Upper lobe of left lung (tissue), 6 donors: Measurements from ENCODE around the gene GNG7. TPM values are rescaled to one million over a fixed set of nuclear protein-coding genes. Genes with fewer than 3 reads are reported as not detected.

Experiments
- ATAC-seq, 2 donors: fragments of 200-7000 bp; cut with Tn5 transposase; one replicate each; pipeline ENCODE4 v1.9.1; 2022; ENCODE audit warnings: mild to moderate bottlenecking in 2 of 2, moderate library complexity in 2 of 2; ENCODE audit not compliant: low FRiP score in 2 of 2
- DNase-seq, 2 donors: peaks; one replicate each; pipeline ENCODE4 v3.0.0-alpha.2; 2019 to 2020
- H3K27ac ChIP-seq, 4 donors: fragments of 200-600 bp; sonication (generic); one replicate each; pipeline ENCODE4 v1.5.1; 2016 to 2019
- H3K27me3 ChIP-seq, 4 donors: fragments of 200-600 bp; sonication (generic); one replicate each; pipeline ENCODE4 v1.5.1; 2017 to 2019
- H3K36me3 ChIP-seq, 4 donors: fragments of 200-600 bp; sonication (generic); one replicate each; pipeline ENCODE4 v1.5.1; 2016 to 2019
- H3K4me1 ChIP-seq, 4 donors: fragments of 200-600 bp; sonication (generic); one replicate each; pipeline ENCODE4 v1.5.1; 2018 to 2019
- H3K4me3 ChIP-seq, 4 donors: fragments of 200-600 bp; sonication (generic); one replicate each; pipeline ENCODE4 v1.5.1; 2017 to 2019; ENCODE audit warnings: mild to moderate bottlenecking in 2 of 4, moderate library complexity in 1 of 4
- H3K9me3 ChIP-seq, 4 donors: fragments of 200-600 bp; sonication (generic); one replicate each; pipeline ENCODE4 v1.5.1; 2018 to 2019
- CTCF ChIP-seq, 6 experiments: fragments of 450-650 bp in 4 of 6; fragments of 200-600 bp in 2 of 6; sonication (generic) in 2 of 6; IDR thresholded peaks; one replicate each; pipeline ENCODE4 v1.5.1; 2016 to 2019; ENCODE audit warnings: antibody characterized with exemption in 6 of 6
- EP300 ChIP-seq, 4 donors: sonication (generic); formaldehyde crosslinking; IDR thresholded peaks; one replicate each; pipeline ENCODE4 v1.5.1; 2017; ENCODE audit warnings: antibody characterized with exemption in 4 of 4, control low read depth in 2 of 4
- POLR2A ChIP-seq, 4 donors: fragments of 450-650 bp; IDR thresholded peaks; one replicate each; pipeline ENCODE4 v1.5.1; 2016 to 2017; ENCODE audit warnings: antibody characterized with exemption in 4 of 4, mild to moderate bottlenecking in 2 of 4
- POLR2AphosphoS5 ChIP-seq, 2 donors: sonication (generic); formaldehyde crosslinking; IDR thresholded peaks; one replicate each; pipeline ENCODE4 v1.5.1; 2017; ENCODE audit warnings: antibody characterized with exemption in 2 of 2
- WGBS, 2 donors: methylation state at CpG; one replicate each; pipeline ENCODE4 v1.1.5; 2017 to 2018; 5-methylcytosine and 5-hydroxymethylcytosine counted together
- total RNA-seq, 6 donors: library from RNA; depleted of rRNA in 4 of 6; stranded (reverse); fragments of >200 nt in 4 of 6; gene quantifications; one replicate each; pipeline versions ENCODE4 v1.1.0 to v1.2.1, GENCODE V29; 2016 to 2021
- donor health status: DM: no; HTN: no; CAD: no; lungs with moderate emphysema.
- donor health status: DM: no; HTN: yes; CAD: no; lungs with severe emphysema.

The GNG7 gene
- total RNA-seq, 6 donors from 2014 or later, result 3.5 to 7.7 (median 7.1) TPM

- DNase-seq, result no peak
- no peaks in the 10 kb centered on the region for H3K9me3 ChIP-seq
- no peak for ATAC-seq
- peaks cover 0 to 6% (median 0%) of the 10 kb centered on the region in 4 donors for H3K27me3 ChIP-seq
- TF ChIP-seq CTCF (IDR thresholded peaks at IDR 0.05) (no peak), POLR2A (IDR thresholded peaks at IDR 0.05) (no peak), EP300 (IDR thresholded peaks at IDR 0.05) (no peak), POLR2AphosphoS5 (IDR thresholded peaks at IDR 0.05) (no peak)
- H3K27ac ChIP-seq, result no peak overlapping the region
- no peak overlapping the region for H3K4me3 ChIP-seq
- H3K36me3 ChIP-seq, result peaks cover 4 to 9% (median 6%) of the 10 kb centered on the region in 4 donors
- peaks cover 0 to 24% (median 6%) of the 10 kb centered on the region in 4 donors for H3K4me1 ChIP-seq
- WGBS, 2 donors, result 62 to 73% methylated on average over 11 to 16 of the region's 16 CpGs
Observed at GRCh38 chr19:2727640-2727944, 25.1 kb upstream of the GNG7 start.

- no peak for ATAC-seq
- no peak for DNase-seq
Observed at GRCh38 chr19:2726904-2727639, 24.6 kb upstream of the GNG7 start.

GRCh38 chr19:2726160-2726855, 23.8 kb upstream of the GNG7 start:
- TF ChIP-seq POLR2A (IDR thresholded peaks at IDR 0.05), result no peak
- TF ChIP-seq CTCF (IDR thresholded peaks at IDR 0.05), result no peak
- no peak for TF ChIP-seq POLR2AphosphoS5 (IDR thresholded peaks at IDR 0.05)
- no peak for TF ChIP-seq EP300 (IDR thresholded peaks at IDR 0.05)
- no peak overlapping the region for H3K4me3 ChIP-seq
- WGBS, 2 donors, result 69 to 77% methylated on average over 13 to 14 of the region's 15 CpGs
- H3K4me1 ChIP-seq, result peaks cover 0 to 32% (median 7%) of the 10 kb centered on the region in 4 donors
- H3K9me3 ChIP-seq, result no peaks in the 10 kb centered on the region
- ATAC-seq (no peak), DNase-seq (no peak)
- peaks cover 0 to 17% (median 8%) of the 10 kb centered on the region in 4 donors for H3K27me3 ChIP-seq
- H3K27ac ChIP-seq, result no peak overlapping the region
- H3K36me3 ChIP-seq, result no peaks in the 10 kb centered on the region

More at GRCh38 chr19:2726904-2727639, 24.6 kb upstream of the GNG7 start:
- Histone ChIP-seq H3K4me3 (no peak overlapping the region), H3K9me3 (no peaks in the 10 kb centered on the region), H3K36me3 (peaks cover 0 to 4% (median under 1%) of the 10 kb centered on the region in 4 donors), H3K27me3 (peaks cover 0 to 10% (median 2%) of the 10 kb centered on the region in 4 donors), H3K27ac (no peak overlapping the region), H3K4me1 (peaks cover 0 to 24% (median 6%) of the 10 kb centered on the region in 4 donors)
- WGBS, 2 donors, result 20 to 33% methylated on average over 1 to 26 of the region's 26 CpGs
- TF ChIP-seq EP300 (IDR thresholded peaks at IDR 0.05), result no peak
- TF ChIP-seq POLR2A (IDR thresholded peaks at IDR 0.05), result no peak
- no peak for TF ChIP-seq POLR2AphosphoS5 (IDR thresholded peaks at IDR 0.05)
- no peak for TF ChIP-seq CTCF (IDR thresholded peaks at IDR 0.05)

DNA sequence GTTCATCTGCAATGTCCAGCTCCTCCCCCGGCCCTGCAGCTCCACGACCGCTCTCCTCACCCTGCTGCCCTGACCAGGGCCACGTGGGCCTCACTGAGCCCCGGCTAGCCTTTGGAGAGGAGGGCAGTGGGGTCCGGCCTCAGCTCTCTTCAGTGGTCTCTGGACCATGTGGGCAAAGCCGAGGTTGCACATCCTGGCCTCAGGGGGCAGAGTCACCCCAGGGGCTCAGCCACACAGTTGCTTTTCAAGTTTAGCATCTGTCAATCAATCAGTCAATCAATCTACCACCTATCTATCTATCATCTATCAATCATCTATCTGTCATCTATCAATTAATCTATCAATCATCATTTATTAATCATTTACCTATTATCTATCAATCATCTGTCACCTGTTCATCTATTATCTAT, 21.7 kb upstream of the GNG7 start:
- no peak for DNase-seq
- no peak for ATAC-seq
- no peaks in the 10 kb centered on the region for H3K9me3 ChIP-seq
- H3K27ac ChIP-seq, result no peak overlapping the region
- H3K27me3 ChIP-seq, result peaks cover 0 to 29% (median 21%) of the 10 kb centered on the region in 4 donors
- peaks cover 9 to 50% (median 17%) of the 10 kb centered on the region in 4 donors for H3K4me1 ChIP-seq
- TF ChIP-seq POLR2AphosphoS5 (IDR thresholded peaks at IDR 0.05), result no peak
- TF ChIP-seq POLR2A (IDR thresholded peaks at IDR 0.05), result no peak
- TF ChIP-seq CTCF (IDR thresholded peaks at IDR 0.05), result no peak
- no peak for TF ChIP-seq EP300 (IDR thresholded peaks at IDR 0.05)
- H3K36me3 ChIP-seq, result no peaks in the 10 kb centered on the region
- H3K4me3 ChIP-seq, result no peak overlapping the region
- WGBS, 2 donors, result 60 to 80% methylated on average over 1 to 7 of the region's 7 CpGs
